HepG2 (cell line): ENCODE measurements around the gene IPO9. TPM values are rescaled to one million over a fixed set of nuclear protein-coding genes. Genes with fewer than 3 reads are reported as not detected.

Experiments used
- ATAC-seq: fragments of 200-7000 bp; cut with Tn5 transposase; 3 replicates; pipeline ENCODE4 v1.9.1; 2020; ENCODE audit warnings: mild to moderate bottlenecking, moderate library complexity
- BruUV-seq: library from RNA; stranded (reverse); fragments of 400-500 nt; replicated peaks from 2 replicates; lab custom pipeline; 2021; lab: Mats Ljungman, UMichigan
- CTCF ChIA-PET: fragments of 300-600 bp; formaldehyde crosslinking; extraction: SDS; loops from one replicate; lab custom pipeline; 2021; ENCODE audit warnings: low total read pairs, inconsistent platforms, low intra/inter-chr PET ratio; lab: Yijun Ruan, JAX
- POLR2A ChIA-PET: fragments of 350-600 bp; sonication (Branson Sonifier 250); formaldehyde crosslinking; loops from one replicate; lab custom pipeline; 2020; ENCODE audit warnings: antibody characterized with exemption, inconsistent platforms; lab: Yijun Ruan, JAX
- DNase-seq: peaks from one replicate; pipeline ENCODE4 v3.0.0-alpha.2; 2015; ENCODE audit warnings: low spot score
- FAIRE-seq: peaks from 3 replicates; lab custom pipeline; 2011; peaks lifted over from hg19 to GRCh38; lab: Jason Lieb, UNC
- H2AFZ ChIP-seq: one replicate; pipeline ENCODE4 v1.6.1; 2011; ENCODE audit warnings: low read length, inconsistent platforms
- H3K27ac ChIP-seq: fragments of 300-600 bp; 3 replicates; pipeline ENCODE4 v1.8.0; 2011; ENCODE audit warnings: mixed run types, mild to moderate bottlenecking, mixed read lengths, low read length, inconsistent platforms; ENCODE audit not compliant: insufficient read depth; ENCODE audit errors: extremely low read length
- H3K27me3 ChIP-seq, 2 experiments: fragments of 200-600 bp in 1 of 2; 2 replicates in 1 of 2; 3 replicates in 1 of 2; pipeline versions ENCODE4 v1.6.0 to v1.8.0; 2011; ENCODE audit warnings: low read length in 2 of 2, mild to moderate bottlenecking in 2 of 2, moderate library complexity in 2 of 2, inconsistent platforms in 1 of 2; ENCODE audit not compliant: insufficient read depth in 2 of 2, control insufficient read depth in 1 of 2
- H3K36me3 ChIP-seq, 2 experiments: fragments of 200-600 bp in 1 of 2; replicated peaks in 1 of 2; 2 replicates in 1 of 2; 3 replicates in 1 of 2; pipeline versions ENCODE4 v1.5.1 to v1.8.0; 2011; ENCODE audit warnings: low read length in 2 of 2, inconsistent platforms in 1 of 2; ENCODE audit not compliant: insufficient read depth in 2 of 2, control insufficient read depth in 1 of 2
- H3K4me1 ChIP-seq: 2 replicates; pipeline ENCODE4 v1.5.1; 2012; ENCODE audit warnings: low read length, inconsistent platforms; ENCODE audit not compliant: insufficient read depth
- H3K4me2 ChIP-seq: 2 replicates; pipeline ENCODE4 v1.6.0; 2011; ENCODE audit warnings: low read depth, low read length, inconsistent platforms
- H3K4me3 ChIP-seq, 3 experiments: fragments of 200-600 bp in 1 of 3; sonication (generic), shearing (Covaris generic) in 1 of 3; replicated peaks in 1 of 3; 2 replicates each; pipeline ENCODE4 v1.5.1; 2011 to 2016; ENCODE audit warnings: low read length in 3 of 3, inconsistent platforms in 2 of 3, low read depth in 2 of 3, mild to moderate bottlenecking in 2 of 3, control low read depth in 1 of 3, mixed read lengths in 1 of 3; ENCODE audit not compliant: insufficient read depth in 1 of 3
- H3K79me2 ChIP-seq: one replicate; pipeline ENCODE4 v1.6.1; 2011; ENCODE audit warnings: low read length, inconsistent platforms; ENCODE audit not compliant: insufficient read depth
- H3K9ac ChIP-seq: 2 replicates; pipeline ENCODE4 v1.6.0; 2011; ENCODE audit warnings: mild to moderate bottlenecking, low read depth, low read length, inconsistent platforms; ENCODE audit not compliant: insufficient read depth
- H3K9me3 ChIP-seq: 2 replicates; pipeline ENCODE4 v1.5.1; 2012; ENCODE audit warnings: mild to moderate bottlenecking, low read length
- H4K20me1 ChIP-seq: 2 replicates; pipeline ENCODE4 v1.6.0; 2011; ENCODE audit warnings: inconsistent platforms, mild to moderate bottlenecking, low read length, moderate library complexity; ENCODE audit not compliant: insufficient read depth
- EP300 ChIP-seq, 3 experiments: sonication (generic) in 1 of 3; formaldehyde crosslinking in 1 of 3; IDR thresholded peaks; 2 replicates each; pipeline versions ENCODE4 v1.5.1 to v1.6.1; 2011 to 2020; ENCODE audit warnings: low read depth in 2 of 3, low read length in 2 of 3, borderline replicate concordance in 1 of 3, improper control_type of control experiment in 1 of 3, mild to moderate bottlenecking in 1 of 3, missing genetic modification reagents in 1 of 3, moderate library complexity in 1 of 3
- ETV5 ChIP-seq: IDR thresholded peaks from 2 replicates; pipeline ENCODE4 v1.6.1; 2018; ENCODE audit warnings: missing biosample characterization, missing genetic modification reagents, inconsistent platforms, borderline replicate concordance
- FOXA1 ChIP-seq, 2 experiments: fragments of 450-650 bp in 1 of 2; sonication (generic) in 1 of 2; formaldehyde crosslinking in 1 of 2; IDR thresholded peaks; 2 replicates each; pipeline versions ENCODE4 v1.4.0 to v1.6.1; 2016 to 2020; ENCODE audit warnings: missing genetic modification reagents in 1 of 2
- HDAC2 ChIP-seq: sonication (generic); formaldehyde crosslinking; IDR thresholded peaks from 2 replicates; pipeline ENCODE4 v1.4.0; 2020; ENCODE audit warnings: missing genetic modification reagents
- IRF9 ChIP-seq: sonication (generic); formaldehyde crosslinking; IDR thresholded peaks from 2 replicates; pipeline ENCODE4 v1.8.0; 2022; ENCODE audit warnings: missing genetic modification reagents, mild to moderate bottlenecking, borderline replicate concordance
- NCOA2 ChIP-seq: sonication (generic); formaldehyde crosslinking; IDR thresholded peaks from 2 replicates; pipeline ENCODE4 v1.8.0; 2022; ENCODE audit warnings: inconsistent platforms
- SALL1 ChIP-seq: sonication (generic); formaldehyde crosslinking; IDR thresholded peaks from 2 replicates; pipeline ENCODE4 v1.8.0; 2022; ENCODE audit warnings: mild to moderate bottlenecking, missing genetic modification reagents
- SOX13 ChIP-seq, 3 experiments: fragments of 450-650 bp in 1 of 3; sonication (generic) in 1 of 3; formaldehyde crosslinking in 1 of 3; IDR thresholded peaks in 2 of 3; conservative IDR thresholded peaks in 1 of 3; 2 replicates each; pipeline versions ENCODE4 v1.5.0 to v1.6.1; 2016 to 2020; ENCODE audit warnings: antibody characterized with exemption in 1 of 3, mild to moderate bottlenecking in 1 of 3, missing compliant biosample characterization in 1 of 3, missing genetic modification reagents in 1 of 3, moderate library complexity in 1 of 3
- TOE1 ChIP-seq: sonication (generic); formaldehyde crosslinking; IDR thresholded peaks from 2 replicates; pipeline ENCODE4 v1.4.0; 2020; ENCODE audit warnings: mild to moderate bottlenecking, missing genetic modification reagents
- WGBS: methylation state at CpG from one replicate; pipeline ENCODE4 v1.1.6; 2017; ENCODE audit warnings: low lambda C conversion rate; 5-methylcytosine and 5-hydroxymethylcytosine counted together
- in situ Hi-C: cut with HindIII; loops from 2 replicates; pipeline ENCODE4 v1.10.0; 2017; ENCODE audit warnings: low pct_unique_long_range_greater_than_20kb; ENCODE audit not compliant: extremely low pct_ligation_motif_present
- intact Hi-C: fragments of 100-400 bp; cut with micrococcal nuclease; formaldehyde crosslinking; loops from one replicate; pipeline ENCODE4 v1.10.0; 2022; ENCODE audit not compliant: unreplicated experiment
- polyA plus RNA-seq, 8 experiments: library from polyadenylated mRNA; depleted of rRNA in 3 of 8; stranded (reverse) in 7 of 8; unstranded in 1 of 8; fragments of >200 nt; fragmentation: Illumina TruSeq in 4 of 8; extraction: Trizol in 4 of 8; gene quantifications; 2 replicates each; pipeline versions ENCODE4 v1.2.1 to v1.2.3, GENCODE V29; 2011 to 2016; ENCODE audit warnings: low read depth in 4 of 8, missing spikeins in 1 of 8, mixed read lengths in 1 of 8; ENCODE audit not compliant: insufficient read depth in 1 of 8
- total RNA-seq, 5 experiments: library from RNA; depleted of rRNA; stranded (reverse); fragments of >200 nt; fragmentation: Illumina TruSeq; extraction: Trizol; gene quantifications; 2 replicates each; pipeline ENCODE4 v1.2.3, GENCODE V29; 2016; ENCODE audit warnings: low read depth in 1 of 5
- TF ChIP-seq, protein P1 (sequence below): sonication (generic); formaldehyde crosslinking; IDR thresholded peaks from 2 replicates; pipeline ENCODE4 v1.4.0; 2020; ENCODE audit warnings: mild to moderate bottlenecking, missing genetic modification reagents
- TF ChIP-seq, protein P2 (sequence below), 2 experiments: fragments of 450-650 bp in 1 of 2; sonication (generic) in 1 of 2; formaldehyde crosslinking; IDR thresholded peaks; 2 replicates each; pipeline versions ENCODE4 v1.5.0 to v1.8.0; 2020 to 2022; ENCODE audit warnings: mild to moderate bottlenecking in 1 of 2, missing genetic modification reagents in 1 of 2

IPO9 gene
- total and polyA plus RNA-seq, 2 of the 13 experiments (the other 11 are each of a cell fraction or from before 2014, with no cell fraction given), result 31.0 to 34.8 TPM

- H3K79me2 ChIP-seq, result peaks cover 76% of the 10 kb centered on the region
- ATAC-seq, result peak; percentile 81
- peak overlapping the region; percentile 37 for H3K27ac ChIP-seq
- H3K4me3 ChIP-seq, result no peak overlapping the region
- 10% methylated on average over 2 of the region's 2 CpGs for WGBS
- H2AFZ ChIP-seq, result no peak overlapping the region
- POLR2A ChIA-PET, result interaction anchor here (1.6 kb wide), 1 partner anchor 13 kb away, joined by 10 read pairs; the partner anchor contains the start of gene IPO9
- peak; percentile 54 for DNase-seq
- no TSS peak for BruUV-seq
- in situ Hi-C loops (no loop called here), intact Hi-C loops (no loop called here)
- CTCF ChIA-PET, result no interaction called here
- peaks cover 43% of the 10 kb centered on the region for H3K4me1 ChIP-seq
- no peak for FAIRE-seq
- H3K4me2 ChIP-seq, result no peak overlapping the region; the same call in 1 of the 2 replicates
- no peak overlapping the region for H3K9ac ChIP-seq
- no peaks in the 10 kb centered on the region for H3K9me3 ChIP-seq
- peaks cover 2 to 16% of the 10 kb centered on the region in 2 experiments; a peak in 3 of 5 replicates for H3K36me3 ChIP-seq
- no peaks in the 10 kb centered on the region; the same call in 1 of the 2 replicates for H4K20me1 ChIP-seq
- no peaks in the 10 kb centered on the region for H3K27me3 ChIP-seq
- TF ChIP-seq HDAC2 (no peak), EP300 (IDR thresholded peaks at IDR 0.05; ENCODE audit: low read depth in 2 of 2, low read length in 2 of 2) (peak in 1 of 2 experiments; percentile 48; a peak in 1 of 4 replicates), EP300 (CRISPR knock-in tag; IDR thresholded peaks at IDR 0.05; ENCODE audit: borderline replicate concordance) (no peak), SALL1 (CRISPR knock-in tag) (peak; percentile 16; the same call in 1 of the 2 replicates), NCOA2 (0 out of 2 replicates have a peak, but pooled peaks have one; percentile 40), TOE1 (CRISPR knock-in tag) (no peak), FOXA1 (IDR thresholded peaks at IDR 0.05) (no peak), FOXA1 (CRISPR knock-in tag; IDR thresholded peaks at IDR 0.05) (peak; percentile 80), IRF9 (CRISPR knock-in tag) (no peak), SOX13 (IDR thresholded peaks at IDR 0.05) (0 out of 2 replicates have a peak, but pooled peaks have one; percentile 15), SOX13 (CRISPR knock-in tag; conservative IDR thresholded peaks at IDR 0.05 in 1 of 2, IDR thresholded peaks at IDR 0.05 in 1 of 2) (peak in 1 of 2 experiments; percentile 65; a peak in 2 of 4 replicates), ETV5 (CRISPR knock-in tag) (peak; percentile 59; the same call in 1 of the 2 replicates)
- TF ChIP-seq, protein P1, sequence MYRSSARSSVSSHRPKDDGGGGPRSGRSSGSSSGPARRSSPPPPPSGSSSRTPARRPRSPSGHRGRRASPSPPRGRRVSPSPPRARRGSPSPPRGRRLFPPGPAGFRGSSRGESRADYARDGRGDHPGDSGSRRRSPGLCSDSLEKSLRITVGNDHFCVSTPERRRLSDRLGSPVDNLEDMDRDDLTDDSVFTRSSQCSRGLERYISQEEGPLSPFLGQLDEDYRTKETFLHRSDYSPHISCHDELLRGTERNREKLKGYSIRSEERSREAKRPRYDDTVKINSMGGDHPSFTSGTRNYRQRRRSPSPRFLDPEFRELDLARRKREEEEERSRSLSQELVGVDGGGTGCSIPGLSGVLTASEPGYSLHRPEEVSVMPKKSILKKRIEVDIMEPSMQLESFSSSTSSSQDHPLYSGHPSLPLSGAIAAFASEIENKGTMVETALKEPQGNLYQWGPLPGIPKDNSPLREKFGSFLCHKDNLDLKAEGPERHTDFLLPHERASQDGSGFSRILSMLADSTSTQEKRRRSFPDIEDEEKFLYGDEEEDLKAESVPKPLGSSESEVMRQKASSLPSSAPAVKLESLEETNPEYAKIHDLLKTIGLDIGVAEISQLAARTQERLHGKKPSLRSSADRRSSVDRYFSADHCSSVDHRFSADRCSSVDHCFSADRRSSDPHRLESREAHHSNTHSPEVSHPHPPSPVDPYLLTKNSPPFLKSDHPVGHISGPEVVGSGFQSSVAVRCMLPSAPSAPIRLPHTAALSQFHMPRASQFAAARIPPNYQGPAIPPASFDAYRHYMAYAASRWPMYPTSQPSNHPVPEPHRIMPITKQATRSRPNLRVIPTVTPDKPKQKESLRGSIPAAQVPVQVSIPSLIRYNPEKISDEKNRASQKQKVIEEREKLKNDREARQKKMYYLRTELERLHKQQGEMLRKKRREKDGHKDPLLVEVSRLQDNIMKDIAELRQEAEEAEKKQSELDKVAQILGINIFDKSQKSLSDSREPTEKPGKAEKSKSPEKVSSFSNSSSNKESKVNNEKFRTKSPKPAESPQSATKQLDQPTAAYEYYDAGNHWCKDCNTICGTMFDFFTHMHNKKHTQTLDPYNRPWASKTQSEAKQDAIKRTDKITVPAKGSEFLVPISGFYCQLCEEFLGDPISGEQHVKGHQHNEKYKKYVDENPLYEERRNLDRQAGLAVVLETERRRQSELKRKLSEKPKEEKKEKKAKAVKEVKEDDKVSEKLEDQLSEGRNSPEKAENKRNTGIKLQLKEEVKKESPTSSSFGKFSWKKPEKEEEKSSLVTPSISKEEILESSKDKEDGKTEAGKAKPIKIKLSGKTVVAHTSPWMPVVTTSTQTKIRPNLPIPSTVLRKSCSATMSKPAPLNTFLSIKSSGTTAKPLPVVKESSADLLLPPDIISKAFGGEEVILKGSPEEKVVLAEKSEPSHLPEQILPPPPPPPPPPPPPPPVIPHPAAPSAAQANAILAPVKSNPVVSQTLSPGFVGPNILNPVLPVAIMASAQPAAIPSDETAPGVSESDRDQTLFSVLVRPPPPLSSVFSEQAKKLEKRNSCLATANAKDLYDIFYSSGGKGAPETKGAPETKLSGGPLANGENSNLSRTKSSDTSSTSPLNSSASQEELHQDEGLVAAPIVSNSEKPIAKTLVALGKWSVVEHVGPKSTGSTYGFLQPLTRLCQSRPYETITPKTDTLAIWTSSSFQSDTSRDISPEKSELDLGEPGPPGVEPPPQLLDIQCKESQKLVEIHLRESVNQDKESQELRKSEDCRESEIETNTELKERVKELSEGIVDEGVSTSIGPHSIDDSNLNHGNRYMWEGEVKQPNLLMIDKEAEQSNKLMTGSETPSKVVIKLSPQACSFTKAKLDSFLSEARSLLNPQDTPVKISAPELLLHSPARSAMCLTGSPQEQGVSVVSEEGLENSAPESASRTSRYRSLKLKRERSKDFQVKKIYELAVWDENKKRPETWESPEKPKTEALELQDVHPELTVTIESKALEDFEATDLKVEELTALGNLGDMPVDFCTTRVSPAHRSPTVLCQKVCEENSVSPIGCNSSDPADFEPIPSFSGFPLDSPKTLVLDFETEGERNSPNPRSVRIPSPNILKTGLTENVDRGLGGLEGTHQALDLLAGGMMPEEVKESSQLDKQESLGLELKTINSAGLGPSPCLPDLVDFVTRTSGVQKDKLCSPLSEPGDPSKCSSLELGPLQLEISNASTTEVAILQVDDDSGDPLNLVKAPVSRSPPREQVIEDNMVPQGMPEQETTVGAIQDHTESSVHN (CRISPR knock-in tag), result no peak
- TF ChIP-seq, protein P2, sequence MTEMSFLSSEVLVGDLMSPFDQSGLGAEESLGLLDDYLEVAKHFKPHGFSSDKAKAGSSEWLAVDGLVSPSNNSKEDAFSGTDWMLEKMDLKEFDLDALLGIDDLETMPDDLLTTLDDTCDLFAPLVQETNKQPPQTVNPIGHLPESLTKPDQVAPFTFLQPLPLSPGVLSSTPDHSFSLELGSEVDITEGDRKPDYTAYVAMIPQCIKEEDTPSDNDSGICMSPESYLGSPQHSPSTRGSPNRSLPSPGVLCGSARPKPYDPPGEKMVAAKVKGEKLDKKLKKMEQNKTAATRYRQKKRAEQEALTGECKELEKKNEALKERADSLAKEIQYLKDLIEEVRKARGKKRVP (CRISPR knock-in tag; IDR thresholded peaks at IDR 0.05), result no peak
Measured at GRCh38 chr1:201842472-201843027, 13.6 kb downstream of the IPO9 start.
